IPS DF 6.9 (cell line): Measurements from ENCODE around the gene FAM236C.
"Not testable (repeated sequence)": the region's sequence is repeated elsewhere in the genome, so short reads cannot be mapped to it uniquely, and the experiment has no call there.

ENCODE experiments used
- DNase-seq: peaks from one replicate; pipeline ENCODE4 v3.0.0-alpha.2; 2013; ENCODE audit warnings: low read depth, low spot score
- H3K27ac ChIP-seq: one replicate; pipeline ENCODE4 v1.5.1; 2013; ENCODE audit warnings: low read length, control low read depth
- H3K27me3 ChIP-seq: 2 replicates; pipeline ENCODE4 v1.6.1; 2013; ENCODE audit warnings: mild to moderate bottlenecking, low read length; ENCODE audit not compliant: control insufficient read depth, insufficient read depth
- H3K36me3 ChIP-seq: 2 replicates; pipeline ENCODE4 v1.6.1; 2013; ENCODE audit warnings: low read length; ENCODE audit not compliant: control insufficient read depth, insufficient read depth
- H3K4me1 ChIP-seq: 2 replicates; pipeline ENCODE4 v1.6.1; 2013; ENCODE audit warnings: low read length; ENCODE audit not compliant: control insufficient read depth, insufficient read depth
- H3K4me3 ChIP-seq: 2 replicates; pipeline ENCODE4 v1.5.1; 2013; ENCODE audit warnings: mild to moderate bottlenecking, low read length
- H3K9me3 ChIP-seq: 2 replicates; pipeline ENCODE4 v1.6.1; 2013; ENCODE audit warnings: low read length, inconsistent platforms; ENCODE audit not compliant: control insufficient read depth, insufficient read depth
- WGBS: extraction: QIAGEN DNeasy Blood & Tissue Kit; methylation state at CpG from one replicate; pipeline ENCODE4 v1.1.7; 2013; ENCODE audit warnings: mixed read lengths, missing lambda C conversion rate; ENCODE audit not compliant: insufficient read length, insufficient coverage; 5-methylcytosine and 5-hydroxymethylcytosine counted together

The FAM236C gene

GRCh38 chrX:72959971-72960370 lies 47.6 kb downstream of the FAM236C start:
- no CpG with 5 or more reads among the region's 9 CpGs for WGBS
- H3K27ac ChIP-seq, H3K4me1 ChIP-seq, H3K27me3 ChIP-seq, DNase-seq, H3K36me3 ChIP-seq, H3K9me3 ChIP-seq, H3K4me3 ChIP-seq: not testable (repeated sequence)
